HEK293 (cell line): ENCODE measurements around the gene TNP2.

Experiments
- CTCF ChIA-PET: fragments of 350-600 bp; formaldehyde crosslinking; extraction: SDS; loops from one replicate; lab custom pipeline; 2021; ENCODE audit warnings: antibody characterized with exemption; lab: Yijun Ruan, JAX
- POLR2A ChIA-PET: fragments of 300-600 bp; formaldehyde crosslinking; extraction: SDS; loops from one replicate; lab custom pipeline; 2020; ENCODE audit warnings: antibody characterized with exemption, inconsistent platforms; lab: Yijun Ruan, JAX
- H3K27ac ChIP-seq: fragments of 200-500 bp; sonication (Bioruptor generic); 2 replicates; pipeline ENCODE4 v1.5.1; 2014; ENCODE audit warnings: low read depth, low read length, control low read depth, inconsistent platforms; ENCODE audit errors: extremely low read depth
- H3K36me3 ChIP-seq, 2 experiments: fragments of 200-500 bp in 1 of 2; sonication (Bioruptor generic) in 1 of 2; 1 replicate in 1 of 2; 2 replicates in 1 of 2; pipeline ENCODE4 v1.5.1; 2014 to 2017; ENCODE audit warnings: inconsistent platforms in 2 of 2, low read length in 2 of 2; ENCODE audit not compliant: control insufficient read depth in 2 of 2, insufficient read depth in 1 of 2
- H3K4me1 ChIP-seq: fragments of 200-500 bp; sonication (Bioruptor generic); 2 replicates; pipeline ENCODE4 v1.5.1; 2014; ENCODE audit warnings: mild to moderate bottlenecking, low read length, inconsistent platforms; ENCODE audit not compliant: control insufficient read depth, insufficient read depth
- H3K4me3 ChIP-seq: 2 replicates; pipeline ENCODE4 v1.5.1; 2011; ENCODE audit warnings: low read depth, mild to moderate bottlenecking, control low read depth, low read length, moderate library complexity
- H3K9me3 ChIP-seq: fragments of 200-500 bp; sonication (Bioruptor generic); 2 replicates; pipeline ENCODE4 v1.5.1; 2014; ENCODE audit warnings: low read depth, low read length, inconsistent platforms; ENCODE audit not compliant: control insufficient read depth, insufficient read depth
- BCL6B ChIP-seq: fragments of 450-650 bp; formaldehyde crosslinking; IDR thresholded peaks from 2 replicates; pipeline ENCODE4 v1.5.1; 2017; ENCODE audit warnings: missing biosample characterization, missing genetic modification characterization
- FEZF1 ChIP-seq: fragments of 450-650 bp; formaldehyde crosslinking; IDR thresholded peaks from 2 replicates; pipeline ENCODE4 v1.5.1; 2016; ENCODE audit warnings: missing biosample characterization, missing genetic modification characterization
- ZBTB20 ChIP-seq: fragments of 450-650 bp; formaldehyde crosslinking; IDR thresholded peaks from 2 replicates; pipeline ENCODE4 v1.5.1; 2016; ENCODE audit warnings: missing biosample characterization, missing genetic modification characterization
- ZBTB49 ChIP-seq: fragments of 450-650 bp; formaldehyde crosslinking; IDR thresholded peaks from 2 replicates; pipeline ENCODE4 v1.5.1; 2016; ENCODE audit warnings: missing biosample characterization, missing genetic modification characterization, low read depth
- ZBTB8A ChIP-seq: fragments of 450-650 bp; formaldehyde crosslinking; IDR thresholded peaks from 2 replicates; pipeline ENCODE4 v1.5.1; 2016; ENCODE audit warnings: missing biosample characterization, missing genetic modification characterization
- ZFP37 ChIP-seq: fragments of 450-650 bp; formaldehyde crosslinking; IDR thresholded peaks from 2 replicates; pipeline ENCODE4 v1.5.1; 2016; ENCODE audit warnings: missing biosample characterization, missing genetic modification characterization
- ZNF169 ChIP-seq: fragments of 450-650 bp; formaldehyde crosslinking; IDR thresholded peaks from 2 replicates; pipeline ENCODE4 v1.5.1; 2016; ENCODE audit warnings: missing biosample characterization, missing genetic modification characterization
- ZNF266 ChIP-seq: fragments of 450-650 bp; formaldehyde crosslinking; IDR thresholded peaks from 2 replicates; pipeline ENCODE4 v1.5.1; 2016; ENCODE audit warnings: missing biosample characterization, missing genetic modification characterization, low read depth
- ZNF280C ChIP-seq: fragments of 450-650 bp; formaldehyde crosslinking; IDR thresholded peaks from 2 replicates; pipeline ENCODE4 v1.5.1; 2016; ENCODE audit warnings: missing biosample characterization, missing genetic modification characterization
- ZNF335 ChIP-seq: fragments of 450-650 bp; formaldehyde crosslinking; conservative IDR thresholded peaks from 2 replicates; pipeline ENCODE4 v1.5.1; 2016; ENCODE audit warnings: missing biosample characterization, missing genetic modification characterization
- ZNF544 ChIP-seq: fragments of 450-650 bp; formaldehyde crosslinking; IDR thresholded peaks from 2 replicates; pipeline ENCODE4 v1.5.0; 2017; ENCODE audit warnings: missing biosample characterization, missing genetic modification characterization
- ZNF561 ChIP-seq: fragments of 450-650 bp; IDR thresholded peaks from 2 replicates; pipeline ENCODE4 v1.5.1; 2018; ENCODE audit warnings: missing biosample characterization, missing genetic modification characterization, borderline replicate concordance
- ZNF600 ChIP-seq: fragments of 450-650 bp; formaldehyde crosslinking; IDR thresholded peaks from 2 replicates; pipeline ENCODE4 v1.5.1; 2016; ENCODE audit warnings: missing biosample characterization, missing genetic modification characterization
- ZNF610 ChIP-seq: fragments of 450-650 bp; formaldehyde crosslinking; IDR thresholded peaks from 2 replicates; pipeline ENCODE4 v1.5.1; 2016; ENCODE audit warnings: missing biosample characterization, missing genetic modification characterization, borderline replicate concordance
- ZNF664 ChIP-seq: fragments of 450-650 bp; formaldehyde crosslinking; IDR thresholded peaks from 2 replicates; pipeline ENCODE4 v1.5.1; 2016; ENCODE audit warnings: missing biosample characterization, missing genetic modification characterization
- ZNF768 ChIP-seq: fragments of 450-650 bp; formaldehyde crosslinking; IDR thresholded peaks from 2 replicates; pipeline ENCODE4 v1.5.1; 2018; ENCODE audit warnings: missing biosample characterization, mild to moderate bottlenecking, missing genetic modification characterization
- ZNF830 ChIP-seq: fragments of 450-650 bp; IDR thresholded peaks from 2 replicates; pipeline ENCODE4 v1.5.0; 2018; ENCODE audit warnings: missing biosample characterization, missing genetic modification characterization, low read depth, mild to moderate bottlenecking, moderate library complexity
- ZSCAN18 ChIP-seq: fragments of 450-650 bp; formaldehyde crosslinking; IDR thresholded peaks from 2 replicates; pipeline ENCODE4 v1.5.1; 2016; ENCODE audit warnings: missing biosample characterization, missing genetic modification characterization
- ZSCAN23 ChIP-seq: fragments of 450-650 bp; formaldehyde crosslinking; IDR thresholded peaks from 2 replicates; pipeline ENCODE4 v1.5.1; 2016; ENCODE audit warnings: missing biosample characterization, missing genetic modification characterization
- ZSCAN5A ChIP-seq: fragments of 450-650 bp; formaldehyde crosslinking; IDR thresholded peaks from 2 replicates; pipeline ENCODE4 v1.5.1; 2016; ENCODE audit warnings: missing biosample characterization, missing genetic modification characterization

Gene TNP2

GRCh38 chr16:11278681-11279628 is 9.8 kb upstream of the TNP2 start:
- Histone ChIP-seq H3K9me3 (no peaks in the 10 kb centered on the region), H3K4me1 (peaks cover 2% of the 10 kb centered on the region), H3K4me3 (no peak overlapping the region), H3K27ac (no peak overlapping the region), H3K36me3 (no peaks in the 10 kb centered on the region)
- TF ChIP-seq ZNF600 (no peak), FEZF1 (tag by site-specific recombination) (no peak), ZBTB49 (tag by site-specific recombination) (no peak), ZBTB20 (no peak), ZNF768 (no peak), ZNF169 (tag by site-specific recombination) (no peak), ZNF830 (tag by site-specific recombination) (no peak), ZSCAN5A (tag by site-specific recombination) (no peak), ZNF561 (tag by site-specific recombination) (no peak), BCL6B (tag by site-specific recombination) (no peak), ZNF280C (tag by site-specific recombination) (no peak), ZSCAN18 (tag by site-specific recombination) (no peak), ZBTB8A (tag by site-specific recombination) (no peak), ZNF544 (tag by site-specific recombination) (no peak), ZNF266 (no peak), ZSCAN23 (tag by site-specific recombination) (no peak), ZNF664 (tag by site-specific recombination) (no peak), ZNF335 (tag by site-specific recombination) (no peak), ZFP37 (no peak), ZNF610 (no peak)
- ChIA-PET POLR2A (interaction anchor here (1.1 kb wide), 1 partner anchor 23 kb away, joined by 7 read pairs; the partner anchor contains the start of gene SOCS1), CTCF (interaction anchor here (0.8 to 1.3 kb wide), 3 partner anchors 74 to 315 kb away, joined by 3 to 4 read pairs (median 3); no protein-coding TSS in a partner anchor)
